ENCODE results near the gene LTBP1. TPM values are rescaled to one million over a fixed set of nuclear protein-coding genes. Genes with fewer than 3 reads are reported as not detected.
A peak's percentile ranks its signal among the peaks of the same experiment; 100 is the strongest.

The LTBP1 gene
- polyA plus RNA-seq, 2 of the 4 experiments (the other 2 are of a cell fraction): 23.8 to 30.4 TPM

DNA sequence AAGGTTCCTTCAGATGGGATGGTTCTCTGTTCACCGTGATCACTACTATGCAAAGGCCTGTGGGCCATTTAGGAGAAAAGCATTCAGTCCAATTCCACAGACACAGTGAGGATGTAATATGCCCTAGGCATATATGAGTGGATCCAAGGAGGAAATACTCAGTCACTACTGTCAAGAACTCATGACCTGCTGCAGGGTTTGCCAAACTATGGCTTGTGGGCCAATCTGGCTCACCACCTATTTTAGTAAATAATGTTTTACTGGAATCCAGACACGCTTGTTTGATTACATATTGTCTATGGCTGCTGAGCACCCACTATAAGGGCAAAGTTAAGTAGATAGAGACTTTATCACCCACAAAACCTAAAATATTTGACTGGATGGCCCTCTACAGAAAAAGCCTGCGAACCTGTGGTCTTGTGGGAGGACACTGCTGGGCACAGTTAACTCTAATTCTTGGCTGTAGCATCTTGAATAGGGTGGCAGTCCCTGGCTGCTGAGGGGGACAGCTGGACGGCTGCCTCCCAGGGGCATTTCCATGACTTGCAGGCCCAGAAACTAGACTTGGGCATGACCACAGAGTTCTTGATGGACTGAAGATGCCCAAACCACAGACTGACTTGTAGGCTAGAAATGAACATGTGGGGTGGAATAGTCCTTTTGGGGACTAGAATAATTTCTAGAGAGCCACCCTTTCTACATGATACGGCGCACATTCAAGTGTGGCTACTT is 20.6 kb upstream of the LTBP1 start:
- ATAC-seq: no peak; a peak in 1 of 6 replicates
- Histone ChIP-seq H3K4me3 (no peak overlapping the region), H3K4me2 (no peak overlapping the region), H3K9me3 (peaks cover 4% of the 10 kb centered on the region; the same call in 1 of the 3 replicates), H3K27ac (no peak overlapping the region), H3K4me1 (no peaks in the 10 kb centered on the region)
- FAIRE-seq: no peak
- TF ChIP-seq, protein P1, sequence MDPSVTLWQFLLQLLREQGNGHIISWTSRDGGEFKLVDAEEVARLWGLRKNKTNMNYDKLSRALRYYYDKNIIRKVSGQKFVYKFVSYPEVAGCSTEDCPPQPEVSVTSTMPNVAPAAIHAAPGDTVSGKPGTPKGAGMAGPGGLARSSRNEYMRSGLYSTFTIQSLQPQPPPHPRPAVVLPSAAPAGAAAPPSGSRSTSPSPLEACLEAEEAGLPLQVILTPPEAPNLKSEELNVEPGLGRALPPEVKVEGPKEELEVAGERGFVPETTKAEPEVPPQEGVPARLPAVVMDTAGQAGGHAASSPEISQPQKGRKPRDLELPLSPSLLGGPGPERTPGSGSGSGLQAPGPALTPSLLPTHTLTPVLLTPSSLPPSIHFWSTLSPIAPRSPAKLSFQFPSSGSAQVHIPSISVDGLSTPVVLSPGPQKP (IDR thresholded peaks at IDR 0.05; ENCODE audit: low read depth, low read length): no peak
- TF ChIP-seq, protein P2, sequence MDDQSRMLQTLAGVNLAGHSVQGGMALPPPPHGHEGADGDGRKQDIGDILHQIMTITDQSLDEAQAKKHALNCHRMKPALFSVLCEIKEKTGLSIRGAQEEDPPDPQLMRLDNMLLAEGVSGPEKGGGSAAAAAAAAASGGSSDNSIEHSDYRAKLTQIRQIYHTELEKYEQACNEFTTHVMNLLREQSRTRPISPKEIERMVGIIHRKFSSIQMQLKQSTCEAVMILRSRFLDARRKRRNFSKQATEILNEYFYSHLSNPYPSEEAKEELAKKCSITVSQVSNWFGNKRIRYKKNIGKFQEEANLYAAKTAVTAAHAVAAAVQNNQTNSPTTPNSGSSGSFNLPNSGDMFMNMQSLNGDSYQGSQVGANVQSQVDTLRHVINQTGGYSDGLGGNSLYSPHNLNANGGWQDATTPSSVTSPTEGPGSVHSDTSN (IDR thresholded peaks at IDR 0.05): no peak
- no peak for TF ChIP-seq EHMT2 (IDR thresholded peaks at IDR 0.05; ENCODE audit: low read depth)
- TF ChIP-seq CHD4 (IDR thresholded peaks at IDR 0.05; ENCODE audit: borderline replicate concordance): no peak
- no peak for TF ChIP-seq HOXB5 (CRISPR knock-in tag; IDR thresholded peaks at IDR 0.05)
- TF ChIP-seq MAFK (IDR thresholded peaks at IDR 0.05; ENCODE audit: partially characterized antibody): no peak
- TF ChIP-seq MYC (IDR thresholded peaks at IDR 0.05; ENCODE audit: borderline replicate concordance, low read length): no peak
- TF ChIP-seq, protein P3, sequence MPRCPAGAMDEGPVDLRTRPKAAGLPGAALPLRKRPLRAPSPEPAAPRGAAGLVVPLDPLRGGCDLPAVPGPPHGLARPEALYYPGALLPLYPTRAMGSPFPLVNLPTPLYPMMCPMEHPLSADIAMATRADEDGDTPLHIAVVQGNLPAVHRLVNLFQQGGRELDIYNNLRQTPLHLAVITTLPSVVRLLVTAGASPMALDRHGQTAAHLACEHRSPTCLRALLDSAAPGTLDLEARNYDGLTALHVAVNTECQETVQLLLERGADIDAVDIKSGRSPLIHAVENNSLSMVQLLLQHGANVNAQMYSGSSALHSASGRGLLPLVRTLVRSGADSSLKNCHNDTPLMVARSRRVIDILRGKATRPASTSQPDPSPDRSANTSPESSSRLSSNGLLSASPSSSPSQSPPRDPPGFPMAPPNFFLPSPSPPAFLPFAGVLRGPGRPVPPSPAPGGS (IDR thresholded peaks at IDR 0.05): no peak
- TF ChIP-seq HOXB13 (CRISPR knock-in tag; IDR thresholded peaks at IDR 0.05; ENCODE audit: low read depth): no peak
- ChIA-PET POLR2A (no interaction called here), CTCF (interaction anchor here (1.5 kb wide), 1 partner anchor 25 kb away, joined by 4 read pairs; no protein-coding TSS in a partner anchor)
- no peak for DNase-seq (ENCODE audit: low read depth in 1 of 2, low spot score in 1 of 2)
- WGBS (ENCODE audit: missing lambda C conversion rate): 80% methylated on average over 6 of the region's 6 CpGs

DNA sequence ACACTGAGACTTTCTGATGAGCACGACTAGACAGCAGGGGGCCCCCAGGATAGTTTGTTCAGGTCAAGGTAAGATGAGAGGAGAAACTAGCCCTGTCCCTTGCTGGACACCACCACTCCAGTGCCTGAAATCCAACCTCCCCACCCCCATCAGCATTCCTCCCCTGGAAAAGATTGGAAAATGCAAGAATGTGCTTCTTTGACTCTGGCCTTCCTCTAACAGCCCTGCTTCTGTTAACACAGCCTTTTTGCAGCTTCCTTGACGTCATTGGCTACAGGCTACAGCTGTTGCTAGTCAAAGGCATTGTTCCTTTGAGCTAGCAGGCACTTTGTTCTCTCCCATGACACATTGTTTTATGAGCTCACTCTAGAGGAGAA is 20.1 kb upstream of the LTBP1 start:
- POLR2A ChIA-PET: no interaction called here
- ATAC-seq: peak; percentile 31 to 51; a peak in 4 of 6 replicates
- WGBS (ENCODE audit: missing lambda C conversion rate): 26% methylated on average over 2 of the region's 2 CpGs
- CTCF ChIA-PET: interaction anchor here (1.5 kb wide), 1 partner anchor 25 kb away, joined by 4 read pairs; no protein-coding TSS in a partner anchor
- TF ChIP-seq GATA3 (IDR thresholded peaks at IDR 0.05; ENCODE audit: borderline replicate concordance): no peak
- no peak for TF ChIP-seq CBX2 (IDR thresholded peaks at IDR 0.05; ENCODE audit: borderline replicate concordance, low read depth)
- no peak for TF ChIP-seq EHMT2 (IDR thresholded peaks at IDR 0.05; ENCODE audit: low read depth)
- TF ChIP-seq SREBF2 (IDR thresholded peaks at IDR 0.05): no peak
- TF ChIP-seq PHF8 (IDR thresholded peaks at IDR 0.05; ENCODE audit: borderline replicate concordance, low read depth): no peak
- TF ChIP-seq POLR2A (IDR thresholded peaks at IDR 0.05; ENCODE audit: low read length): no peak
- TF ChIP-seq, protein P2 (IDR thresholded peaks at IDR 0.05): no peak
- no peak for TF ChIP-seq EP300 (IDR thresholded peaks at IDR 0.05)
- no peak for TF ChIP-seq RFX5 (IDR thresholded peaks at IDR 0.05)
- Histone ChIP-seq H3K4me2 (no peak overlapping the region), H3K27ac (no peak overlapping the region), H3K4me3 (no peak overlapping the region), H3K9me3 (peaks cover 4% of the 10 kb centered on the region; the same call in 1 of the 3 replicates), H3K4me1 (no peaks in the 10 kb centered on the region)
- no peak for FAIRE-seq
- peak in 1 of 2 experiments; percentile 37 for DNase-seq (ENCODE audit: low read depth in 1 of 2, low spot score in 1 of 2)

DNA sequence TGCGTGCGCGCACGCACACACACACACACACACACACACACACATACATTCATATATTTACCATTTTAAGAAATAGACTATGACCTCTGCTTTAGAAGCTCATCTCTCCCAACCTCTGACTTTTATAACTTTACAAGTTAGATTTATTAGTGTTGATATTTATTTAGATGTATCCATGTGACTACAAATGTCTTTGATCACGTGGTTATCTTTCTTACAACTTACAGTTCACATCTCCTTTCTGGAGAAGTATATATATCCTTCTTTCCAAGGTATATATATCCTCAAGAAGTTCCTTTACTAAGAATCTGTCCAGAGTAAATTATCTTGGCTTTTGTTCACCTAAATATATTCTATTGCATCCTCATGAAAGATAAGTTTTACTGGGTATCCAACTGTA is 16.3 kb upstream of the LTBP1 start:
- TF ChIP-seq, protein P4, sequence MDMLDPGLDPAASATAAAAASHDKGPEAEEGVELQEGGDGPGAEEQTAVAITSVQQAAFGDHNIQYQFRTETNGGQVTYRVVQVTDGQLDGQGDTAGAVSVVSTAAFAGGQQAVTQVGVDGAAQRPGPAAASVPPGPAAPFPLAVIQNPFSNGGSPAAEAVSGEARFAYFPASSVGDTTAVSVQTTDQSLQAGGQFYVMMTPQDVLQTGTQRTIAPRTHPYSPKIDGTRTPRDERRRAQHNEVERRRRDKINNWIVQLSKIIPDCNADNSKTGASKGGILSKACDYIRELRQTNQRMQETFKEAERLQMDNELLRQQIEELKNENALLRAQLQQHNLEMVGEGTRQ (IDR thresholded peaks at IDR 0.05): peak; percentile 84
- TF ChIP-seq, protein P2 (IDR thresholded peaks at IDR 0.05): no peak
- no peak for TF ChIP-seq RFX5 (IDR thresholded peaks at IDR 0.05)
- ATAC-seq (no peak), DNase-seq (ENCODE audit: low read depth in 1 of 2, low spot score in 1 of 2) (no peak), FAIRE-seq (no peak)
- H3K4me2 ChIP-seq: no peak overlapping the region
- no peaks in the 10 kb centered on the region for H3K4me1 ChIP-seq
- no peak overlapping the region for H3K27ac ChIP-seq
- ChIA-PET CTCF (interaction anchor here (0.6 to 1.0 kb wide), 3 partner anchors 26 to 231 kb away, joined by 3 to 4 read pairs (median 4); no protein-coding TSS in a partner anchor), POLR2A (no interaction called here)
- H3K4me3 ChIP-seq: no peak overlapping the region
- H3K9me3 ChIP-seq: no peaks in the 10 kb centered on the region
- WGBS (ENCODE audit: missing lambda C conversion rate): 78% methylated on average over 5 of the region's 5 CpGs
